ENCODE results near the gene SREBF1. TPM values are rescaled to one million over a fixed set of nuclear protein-coding genes. Genes with fewer than 3 reads are reported as not detected.
A peak's percentile ranks its signal among the peaks of the same experiment; 100 is the strongest.

SREBF1 gene
- total and polyA plus RNA-seq, 5 donors from 2014 or later, result 4.5 to 141 (median 6.5) TPM

- Histone ChIP-seq H3K4me1 (ENCODE audit: control insufficient read depth, insufficient read depth, low read length, poor library complexity, severe bottlenecking) (peaks cover 6% of the 10 kb centered on the region), H3K4me3 (ENCODE audit: low read depth, low read length) (no peak overlapping the region), H3K9me3 (ENCODE audit: control insufficient read depth in 2 of 2, low read length in 2 of 2) (no peaks in the 10 kb centered on the region), H3K27ac (ENCODE audit: insufficient read depth, low read length, poor library complexity, severe bottlenecking) (no peak overlapping the region), H3K36me3 (ENCODE audit: control insufficient read depth, insufficient read depth, low read length) (no peaks in the 10 kb centered on the region), H3K27me3 (ENCODE audit: control insufficient read depth, insufficient read depth, low read length) (no peaks in the 10 kb centered on the region)
- peaks cover 0 to 1% (median 0%) of the 10 kb centered on the region in 7 donors for H3K9me3 Mint-ChIP-seq
- H3K36me3 Mint-ChIP-seq, result peaks cover 3% of the 10 kb centered on the region
- peaks cover 0 to 15% (median 3%) of the 10 kb centered on the region in 4 donors for H3K4me1 Mint-ChIP-seq
- H3K4me3 Mint-ChIP-seq, result no peak overlapping the region
- H3K27me3 Mint-ChIP-seq, result no peaks in the 10 kb centered on the region
- DNase-seq, result no peak
- ATAC-seq (ENCODE audit: low read depth in 2 of 2), result no peak
- no peak overlapping the region for H3K27ac Mint-ChIP-seq
Measured at GRCh38 chr17:17813725-17814095, 23.1 kb downstream of the SREBF1 start.

- Mint-ChIP-seq H3K27me3 (no peaks in the 10 kb centered on the region), H3K4me3 (no peak overlapping the region), H3K27ac (no peak overlapping the region), H3K4me1 (peaks cover 0 to 13% (median 2%) of the 10 kb centered on the region in 4 donors), H3K9me3 (peaks cover 0 to 1% (median 0%) of the 10 kb centered on the region in 7 donors), H3K36me3 (peaks cover 3% of the 10 kb centered on the region)
- H3K36me3 ChIP-seq (ENCODE audit: control insufficient read depth, insufficient read depth, low read length), result no peaks in the 10 kb centered on the region
- ATAC-seq (ENCODE audit: low read depth in 2 of 2) (no peak), DNase-seq (no peak)
- H3K4me3 ChIP-seq (ENCODE audit: low read depth, low read length), result no peak overlapping the region
- no peaks in the 10 kb centered on the region for H3K9me3 ChIP-seq (ENCODE audit: control insufficient read depth in 2 of 2, low read length in 2 of 2)
- H3K27ac ChIP-seq (ENCODE audit: insufficient read depth, low read length, poor library complexity, severe bottlenecking), result no peak overlapping the region
- peaks cover 6% of the 10 kb centered on the region for H3K4me1 ChIP-seq (ENCODE audit: control insufficient read depth, insufficient read depth, low read length, poor library complexity, severe bottlenecking)
- H3K27me3 ChIP-seq (ENCODE audit: control insufficient read depth, insufficient read depth, low read length), result no peaks in the 10 kb centered on the region
Measured at GRCh38 chr17:17813055-17813724, 23.6 kb downstream of the SREBF1 start.

- Histone ChIP-seq H3K36me3 (ENCODE audit: control insufficient read depth, insufficient read depth, low read length) (no peaks in the 10 kb centered on the region), H3K27ac (ENCODE audit: insufficient read depth, low read length, poor library complexity, severe bottlenecking) (no peak overlapping the region), H3K4me3 (ENCODE audit: low read depth, low read length) (no peak overlapping the region), H3K4me1 (ENCODE audit: control insufficient read depth, insufficient read depth, low read length, poor library complexity, severe bottlenecking) (peaks cover 6% of the 10 kb centered on the region), H3K9me3 (ENCODE audit: control insufficient read depth in 2 of 2, low read length in 2 of 2) (no peaks in the 10 kb centered on the region), H3K27me3 (ENCODE audit: control insufficient read depth, insufficient read depth, low read length) (no peaks in the 10 kb centered on the region)
- DNase-seq (peak; percentile 47 to 58 (median 58)), ATAC-seq (ENCODE audit: low read depth in 2 of 2) (peak; percentile 68 to 70)
- peaks cover 0 to 1% (median 0%) of the 10 kb centered on the region in 7 donors for H3K9me3 Mint-ChIP-seq
- H3K27ac Mint-ChIP-seq, result no peak overlapping the region
- no peak overlapping the region for H3K4me3 Mint-ChIP-seq
- H3K36me3 Mint-ChIP-seq, result peaks cover 3% of the 10 kb centered on the region
- H3K4me1 Mint-ChIP-seq, result peaks cover 0 to 10% (median 2%) of the 10 kb centered on the region in 4 donors
- no peaks in the 10 kb centered on the region for H3K27me3 Mint-ChIP-seq
Measured at GRCh38 chr17:17812211-17813054, 24.4 kb downstream of the SREBF1 start.

GRCh38 chr17:17811381-17812210, 25.2 kb downstream of the SREBF1 start:
- ATAC-seq (ENCODE audit: low read depth in 2 of 2) (no peak), DNase-seq (no peak)
- peaks cover 6% of the 10 kb centered on the region for H3K4me1 ChIP-seq (ENCODE audit: control insufficient read depth, insufficient read depth, low read length, poor library complexity, severe bottlenecking)
- H3K27me3 ChIP-seq (ENCODE audit: control insufficient read depth, insufficient read depth, low read length), result no peaks in the 10 kb centered on the region
- no peak overlapping the region for H3K4me3 Mint-ChIP-seq
- H3K27ac ChIP-seq (ENCODE audit: insufficient read depth, low read length, poor library complexity, severe bottlenecking), result no peak overlapping the region
- H3K36me3 ChIP-seq (ENCODE audit: control insufficient read depth, insufficient read depth, low read length), result no peaks in the 10 kb centered on the region
- H3K27ac Mint-ChIP-seq, result no peak overlapping the region
- H3K4me3 ChIP-seq (ENCODE audit: low read depth, low read length), result no peak overlapping the region
- H3K36me3 Mint-ChIP-seq, result peaks cover 3% of the 10 kb centered on the region
- peaks cover 0 to 10% (median 2%) of the 10 kb centered on the region in 4 donors for H3K4me1 Mint-ChIP-seq
- no peaks in the 10 kb centered on the region for H3K9me3 ChIP-seq (ENCODE audit: control insufficient read depth in 2 of 2, low read length in 2 of 2)
- H3K9me3 Mint-ChIP-seq, result peaks cover 0 to 1% (median 0%) of the 10 kb centered on the region in 7 donors
- H3K27me3 Mint-ChIP-seq, result no peaks in the 10 kb centered on the region

GRCh38 chr17:17810895-17811248, 25.9 kb downstream of the SREBF1 start:
- H3K27ac ChIP-seq (ENCODE audit: insufficient read depth, low read length, poor library complexity, severe bottlenecking), result no peak overlapping the region
- H3K4me3 ChIP-seq (ENCODE audit: low read depth, low read length), result no peak overlapping the region
- Mint-ChIP-seq H3K4me1 (peaks cover 0 to 13% (median 2%) of the 10 kb centered on the region in 4 donors), H3K27ac (no peak overlapping the region), H3K27me3 (no peaks in the 10 kb centered on the region), H3K36me3 (peaks cover 8% of the 10 kb centered on the region), H3K4me3 (no peak overlapping the region), H3K9me3 (peaks cover 0 to 1% (median 0%) of the 10 kb centered on the region in 7 donors)
- H3K9me3 ChIP-seq (ENCODE audit: control insufficient read depth in 2 of 2, low read length in 2 of 2), result no peaks in the 10 kb centered on the region
- H3K36me3 ChIP-seq (ENCODE audit: control insufficient read depth, insufficient read depth, low read length), result no peaks in the 10 kb centered on the region
- peaks cover 6% of the 10 kb centered on the region for H3K4me1 ChIP-seq (ENCODE audit: control insufficient read depth, insufficient read depth, low read length, poor library complexity, severe bottlenecking)
- H3K27me3 ChIP-seq (ENCODE audit: control insufficient read depth, insufficient read depth, low read length), result no peaks in the 10 kb centered on the region
- no peak for DNase-seq
- no peak for ATAC-seq (ENCODE audit: low read depth in 2 of 2)

GRCh38 chr17:17810084-17810894, 26.5 kb downstream of the SREBF1 start:
- ATAC-seq (ENCODE audit: low read depth in 2 of 2) (no peak), DNase-seq (no peak)
- H3K4me3 Mint-ChIP-seq, result no peak overlapping the region
- H3K36me3 ChIP-seq (ENCODE audit: control insufficient read depth, insufficient read depth, low read length), result no peaks in the 10 kb centered on the region
- peaks cover 10% of the 10 kb centered on the region for H3K36me3 Mint-ChIP-seq
- no peak overlapping the region for H3K4me3 ChIP-seq (ENCODE audit: low read depth, low read length)
- H3K9me3 ChIP-seq (ENCODE audit: control insufficient read depth in 2 of 2, low read length in 2 of 2), result no peaks in the 10 kb centered on the region
- H3K4me1 Mint-ChIP-seq, result peaks cover 0 to 14% (median 2%) of the 10 kb centered on the region in 4 donors
- peaks cover 6% of the 10 kb centered on the region for H3K4me1 ChIP-seq (ENCODE audit: control insufficient read depth, insufficient read depth, low read length, poor library complexity, severe bottlenecking)
- H3K9me3 Mint-ChIP-seq, result peaks cover 0 to 1% (median 0%) of the 10 kb centered on the region in 7 donors
- H3K27ac ChIP-seq (ENCODE audit: insufficient read depth, low read length, poor library complexity, severe bottlenecking), result no peak overlapping the region
- peak overlapping the region in 1 of 3 donors; percentile 26 for H3K27ac Mint-ChIP-seq
- H3K27me3 Mint-ChIP-seq, result no peaks in the 10 kb centered on the region
- no peaks in the 10 kb centered on the region for H3K27me3 ChIP-seq (ENCODE audit: control insufficient read depth, insufficient read depth, low read length)
